HL-60 (cell line): ENCODE measurements around the gene FPR1.
"Not testable (repeated sequence)": the region's sequence is repeated elsewhere in the genome, so short reads cannot be mapped to it uniquely, and the experiment has no call there.

Experiments
- DNase-seq, 2 experiments: peaks; one replicate each; pipeline ENCODE4 v3.0.0-alpha.2; 2010 to 2020; ENCODE audit warnings: low read depth in 1 of 2, low spot score in 1 of 2
- H3K27ac ChIP-seq: fragments of 250-450 bp; sonication (Bioruptor Pico); replicated peaks from 2 replicates; pipeline ENCODE4 v1.5.1; 2020; ENCODE audit warnings: mild to moderate bottlenecking, moderate library complexity
- H3K27me3 ChIP-seq: fragments of 250-450 bp; sonication (Bioruptor Pico); 2 replicates; pipeline ENCODE4 v1.5.1; 2021; ENCODE audit warnings: mild to moderate bottlenecking, moderate library complexity; ENCODE audit not compliant: insufficient read depth, poor library complexity, severe bottlenecking
- H3K4me3 ChIP-seq: replicated peaks from 2 replicates; pipeline ENCODE4 v1.5.1; 2011; ENCODE audit warnings: mild to moderate bottlenecking, control low read depth, low read length; ENCODE audit not compliant: insufficient read depth
- GABPA ChIP-seq: IDR thresholded peaks from 2 replicates; pipeline ENCODE4 v1.6.1; 2012; ENCODE audit warnings: low read depth
- POLR2AphosphoS5 ChIP-seq: IDR thresholded peaks from 2 replicates; pipeline ENCODE4 v1.6.1; 2012; ENCODE audit warnings: low read depth
- SPI1 ChIP-seq: IDR thresholded peaks from 2 replicates; pipeline ENCODE4 v1.6.1; 2012; ENCODE audit warnings: low read depth, mild to moderate bottlenecking, borderline replicate concordance
- TF ChIP-seq, protein P1 (sequence below): IDR thresholded peaks from 2 replicates; pipeline ENCODE4 v1.6.1; 2012; ENCODE audit warnings: low read depth; ENCODE audit not compliant: insufficient replicate concordance
- TF ChIP-seq, protein P2 (sequence below): IDR thresholded peaks from one replicate; pipeline ENCODE4 v1.5.1; 2011; ENCODE audit warnings: low read length, control low read depth, inconsistent platforms; ENCODE audit not compliant: insufficient read depth

FPR1 gene

DNA sequence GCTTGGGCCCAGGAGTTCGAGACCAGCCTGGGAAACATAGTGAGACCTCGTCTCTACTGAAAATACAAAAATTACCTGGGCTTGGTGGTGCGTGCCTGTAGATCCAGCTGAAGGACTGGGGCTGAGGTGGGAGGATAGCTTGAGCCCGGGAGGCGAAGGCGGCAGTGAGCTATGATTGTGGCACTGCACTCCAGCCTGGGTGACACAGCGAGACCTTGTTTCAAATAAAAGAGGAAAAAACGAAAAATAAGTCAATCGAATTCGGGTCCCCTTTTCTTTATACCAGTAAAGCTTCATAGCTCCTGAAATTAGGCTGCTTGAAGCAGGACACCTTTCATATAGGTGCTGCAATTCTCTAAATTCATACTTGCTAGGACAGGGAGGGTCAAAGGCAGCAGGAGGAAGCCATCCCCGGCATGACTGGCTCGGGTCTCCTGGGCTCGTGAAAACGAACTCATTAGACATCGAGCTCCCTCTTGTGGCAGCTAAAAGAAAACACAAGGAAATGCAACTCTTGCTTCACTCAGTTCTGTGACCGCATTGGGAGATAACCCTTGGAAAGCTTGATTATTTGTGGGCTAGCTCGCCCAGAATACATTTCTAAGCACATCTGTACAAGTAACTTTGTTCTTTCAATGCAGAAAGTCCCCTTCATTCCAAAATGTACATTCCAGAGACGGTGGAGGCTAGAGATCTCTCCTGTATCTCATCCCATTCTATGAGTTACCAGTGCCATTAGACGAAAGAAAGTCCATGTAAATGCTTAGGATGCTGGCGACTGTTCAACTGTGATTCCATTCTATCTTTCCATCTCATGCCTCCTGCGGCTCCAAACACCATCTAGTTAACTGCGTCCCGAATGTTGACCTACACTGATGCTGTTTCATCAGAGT, 26.1 kb upstream of the FPR1 start:
- peak; percentile 67 to 79 for DNase-seq
- Histone ChIP-seq H3K4me3 (no peak overlapping the region), H3K27ac (0 out of 2 replicates have a peak overlapping the region, but pooled peaks have one; percentile 3), H3K27me3 (no peaks in the 10 kb centered on the region)
- TF ChIP-seq, protein P1, sequence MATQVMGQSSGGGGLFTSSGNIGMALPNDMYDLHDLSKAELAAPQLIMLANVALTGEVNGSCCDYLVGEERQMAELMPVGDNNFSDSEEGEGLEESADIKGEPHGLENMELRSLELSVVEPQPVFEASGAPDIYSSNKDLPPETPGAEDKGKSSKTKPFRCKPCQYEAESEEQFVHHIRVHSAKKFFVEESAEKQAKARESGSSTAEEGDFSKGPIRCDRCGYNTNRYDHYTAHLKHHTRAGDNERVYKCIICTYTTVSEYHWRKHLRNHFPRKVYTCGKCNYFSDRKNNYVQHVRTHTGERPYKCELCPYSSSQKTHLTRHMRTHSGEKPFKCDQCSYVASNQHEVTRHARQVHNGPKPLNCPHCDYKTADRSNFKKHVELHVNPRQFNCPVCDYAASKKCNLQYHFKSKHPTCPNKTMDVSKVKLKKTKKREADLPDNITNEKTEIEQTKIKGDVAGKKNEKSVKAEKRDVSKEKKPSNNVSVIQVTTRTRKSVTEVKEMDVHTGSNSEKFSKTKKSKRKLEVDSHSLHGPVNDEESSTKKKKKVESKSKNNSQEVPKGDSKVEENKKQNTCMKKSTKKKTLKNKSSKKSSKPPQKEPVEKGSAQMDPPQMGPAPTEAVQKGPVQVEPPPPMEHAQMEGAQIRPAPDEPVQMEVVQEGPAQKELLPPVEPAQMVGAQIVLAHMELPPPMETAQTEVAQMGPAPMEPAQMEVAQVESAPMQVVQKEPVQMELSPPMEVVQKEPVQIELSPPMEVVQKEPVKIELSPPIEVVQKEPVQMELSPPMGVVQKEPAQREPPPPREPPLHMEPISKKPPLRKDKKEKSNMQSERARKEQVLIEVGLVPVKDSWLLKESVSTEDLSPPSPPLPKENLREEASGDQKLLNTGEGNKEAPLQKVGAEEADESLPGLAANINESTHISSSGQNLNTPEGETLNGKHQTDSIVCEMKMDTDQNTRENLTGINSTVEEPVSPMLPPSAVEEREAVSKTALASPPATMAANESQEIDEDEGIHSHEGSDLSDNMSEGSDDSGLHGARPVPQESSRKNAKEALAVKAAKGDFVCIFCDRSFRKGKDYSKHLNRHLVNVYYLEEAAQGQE: no peak
- TF ChIP-seq, protein P2, sequence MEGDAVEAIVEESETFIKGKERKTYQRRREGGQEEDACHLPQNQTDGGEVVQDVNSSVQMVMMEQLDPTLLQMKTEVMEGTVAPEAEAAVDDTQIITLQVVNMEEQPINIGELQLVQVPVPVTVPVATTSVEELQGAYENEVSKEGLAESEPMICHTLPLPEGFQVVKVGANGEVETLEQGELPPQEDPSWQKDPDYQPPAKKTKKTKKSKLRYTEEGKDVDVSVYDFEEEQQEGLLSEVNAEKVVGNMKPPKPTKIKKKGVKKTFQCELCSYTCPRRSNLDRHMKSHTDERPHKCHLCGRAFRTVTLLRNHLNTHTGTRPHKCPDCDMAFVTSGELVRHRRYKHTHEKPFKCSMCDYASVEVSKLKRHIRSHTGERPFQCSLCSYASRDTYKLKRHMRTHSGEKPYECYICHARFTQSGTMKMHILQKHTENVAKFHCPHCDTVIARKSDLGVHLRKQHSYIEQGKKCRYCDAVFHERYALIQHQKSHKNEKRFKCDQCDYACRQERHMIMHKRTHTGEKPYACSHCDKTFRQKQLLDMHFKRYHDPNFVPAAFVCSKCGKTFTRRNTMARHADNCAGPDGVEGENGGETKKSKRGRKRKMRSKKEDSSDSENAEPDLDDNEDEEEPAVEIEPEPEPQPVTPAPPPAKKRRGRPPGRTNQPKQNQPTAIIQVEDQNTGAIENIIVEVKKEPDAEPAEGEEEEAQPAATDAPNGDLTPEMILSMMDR: peak; percentile 29
- TF ChIP-seq POLR2AphosphoS5 (no peak), SPI1 (peak; percentile 41; the same call in 1 of the 2 replicates), GABPA (no peak)

DNA sequence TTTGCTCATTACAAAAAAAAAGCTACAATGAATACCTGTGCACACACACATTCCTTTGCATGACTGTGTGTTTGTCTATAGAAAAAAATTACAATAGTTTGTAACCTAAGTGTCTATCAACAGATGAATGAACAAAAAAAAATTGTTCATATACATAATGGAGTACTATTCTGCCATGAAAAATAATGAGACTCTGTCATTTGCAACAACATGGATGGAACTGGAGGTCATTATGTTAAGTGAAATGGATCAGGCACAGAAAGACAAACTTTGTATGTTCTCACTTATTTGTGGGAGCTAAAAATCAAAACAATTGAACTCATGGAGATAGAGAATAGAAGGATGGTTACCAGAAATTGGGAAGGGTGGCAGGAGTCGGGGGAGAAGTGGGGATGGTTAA, 24.9 kb upstream of the FPR1 start:
- H3K27ac ChIP-seq, H3K4me3 ChIP-seq, H3K27me3 ChIP-seq, DNase-seq: not testable (repeated sequence)

DNA sequence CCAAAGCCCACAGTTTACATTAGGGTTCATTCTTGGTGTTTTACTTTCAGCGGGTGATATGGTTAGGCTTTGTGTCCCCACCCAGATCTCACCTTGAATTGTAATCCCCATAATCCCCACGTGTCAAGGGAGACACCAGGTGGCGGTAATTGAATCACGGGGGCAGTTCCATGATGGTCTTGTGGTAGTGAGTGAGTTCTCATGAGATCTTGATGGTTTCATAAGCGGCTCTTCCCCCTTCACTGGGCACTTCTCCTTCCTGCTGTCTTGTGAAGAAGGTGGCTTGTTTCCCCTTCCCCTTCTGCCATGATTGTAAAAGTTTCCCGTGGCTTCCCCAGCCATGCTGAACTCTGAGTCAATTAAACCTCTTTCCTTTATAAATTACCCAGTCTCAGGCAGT, 21.3 kb upstream of the FPR1 start:
- no peak overlapping the region for H3K4me3 ChIP-seq
- H3K27ac ChIP-seq: peak overlapping the region; percentile 78
- peak; percentile 84 to 85 for DNase-seq
- H3K27me3 ChIP-seq: no peaks in the 10 kb centered on the region
- TF ChIP-seq, protein P2: no peak
- peak; percentile 85 for TF ChIP-seq SPI1

DNA sequence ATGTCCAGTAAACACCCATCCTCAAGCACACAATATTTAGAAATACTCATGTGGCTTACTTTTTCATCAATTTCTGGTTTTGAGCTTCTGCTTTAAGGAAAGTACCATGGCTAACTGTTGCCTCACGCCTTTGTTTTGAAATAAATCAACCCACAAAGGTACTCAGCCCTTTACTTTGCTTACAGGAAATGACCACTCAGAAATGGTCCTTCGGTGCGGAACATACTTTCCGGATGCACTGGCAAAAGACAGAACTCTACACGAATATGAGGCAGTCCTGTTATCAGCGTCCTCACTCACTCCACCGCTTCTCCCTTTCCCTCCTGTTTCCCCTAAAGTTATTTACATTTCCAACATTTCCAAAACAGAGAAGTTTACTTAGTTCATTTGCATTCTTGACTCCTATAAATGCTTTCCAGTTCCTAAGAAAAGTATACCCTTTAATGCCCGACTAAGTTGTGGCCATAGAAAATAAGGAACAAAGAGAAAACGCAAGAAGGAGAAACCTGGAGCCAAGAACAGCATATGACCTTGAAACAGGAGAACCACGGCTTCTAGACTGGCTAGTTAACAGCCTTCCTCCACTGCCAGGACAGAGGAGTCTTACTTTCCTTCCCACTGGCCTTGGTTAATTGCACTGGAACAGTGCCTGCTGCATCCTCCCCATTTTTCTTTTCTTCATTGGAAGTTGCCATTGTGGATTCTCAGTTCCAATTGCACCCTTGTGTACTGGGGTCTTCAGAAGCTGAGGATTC, 19.9 kb upstream of the FPR1 start:
- TF ChIP-seq GABPA (peak; percentile 68), POLR2AphosphoS5 (peak; percentile 72), SPI1 (peak; percentile 41; the same call in 1 of the 2 replicates)
- TF ChIP-seq, protein P2: no peak
- TF ChIP-seq, protein P1: peak; percentile 35
- DNase-seq: peak in 1 of 2 experiments; percentile 95
- Histone ChIP-seq H3K4me3 (no peak overlapping the region), H3K27me3 (no peaks in the 10 kb centered on the region), H3K27ac (peak overlapping the region; percentile 78)
